GM23338 (cell line): Measurements from ENCODE around the gene NDE1.

ENCODE experiments used
- CREB1 ChIP-seq: fragments of 250-450 bp; sonication (Bioruptor Pico); IDR thresholded peaks from 2 replicates; pipeline ENCODE4 v1.5.0; 2020; ENCODE audit warnings: low read depth, mild to moderate bottlenecking, moderate library complexity
- EZH2 ChIP-seq: fragments of 200-600 bp; sonication (generic); IDR thresholded peaks from one replicate; pipeline ENCODE4 v1.8.0; 2017; ENCODE audit warnings: antibody characterized with exemption, mild to moderate bottlenecking, low read depth; ENCODE audit not compliant: unreplicated experiment
- EZH2phosphoT487 ChIP-seq: fragments of 200-600 bp; sonication (generic); IDR thresholded peaks from one replicate; pipeline ENCODE4 v1.8.1; 2018; ENCODE audit warnings: antibody characterized with exemption; ENCODE audit not compliant: unreplicated experiment
- JUNB ChIP-seq: IDR thresholded peaks from one replicate; pipeline ENCODE4 v1.6.1; 2016; ENCODE audit warnings: antibody characterized with exemption; ENCODE audit not compliant: unreplicated experiment
- NANOG ChIP-seq: IDR thresholded peaks from 2 replicates; pipeline ENCODE4 v1.6.1; 2016; ENCODE audit warnings: antibody characterized with exemption, borderline replicate concordance
- POLR2AphosphoS5 ChIP-seq: IDR thresholded peaks from 2 replicates; pipeline ENCODE4 v1.6.1; 2016; ENCODE audit warnings: antibody characterized with exemption, low read depth
- REST ChIP-seq: IDR thresholded peaks from one replicate; pipeline ENCODE4 v1.6.1; 2018; ENCODE audit warnings: antibody characterized with exemption; ENCODE audit not compliant: unreplicated experiment
- ZNF114 ChIP-seq: fragments of 250-450 bp; sonication (Bioruptor Pico); IDR thresholded peaks from 2 replicates; pipeline ENCODE4 v1.5.0; 2020; ENCODE audit warnings: mild to moderate bottlenecking, moderate library complexity
- ZNF331 ChIP-seq: fragments of 250-450 bp; sonication (Bioruptor Pico); IDR thresholded peaks from 2 replicates; pipeline ENCODE4 v1.5.0; 2020; ENCODE audit warnings: low read depth, mild to moderate bottlenecking, moderate library complexity
- ZNF462 ChIP-seq: fragments of 250-450 bp; sonication (Bioruptor Pico); IDR thresholded peaks from 2 replicates; pipeline ENCODE4 v1.5.0; 2020; ENCODE audit warnings: mild to moderate bottlenecking, moderate library complexity
- TF ChIP-seq, protein P1 (sequence below), 2 experiments: fragments of 200-600 bp in 1 of 2; sonication (generic) in 1 of 2; conservative IDR thresholded peaks; 2 replicates each; pipeline versions ENCODE4 v1.5.1 to v1.6.1; 2016 to 2017; ENCODE audit warnings: antibody characterized with exemption in 2 of 2, low read depth in 2 of 2, mild to moderate bottlenecking in 2 of 2, moderate library complexity in 1 of 2
- TF ChIP-seq, protein P2 (sequence below): IDR thresholded peaks from 2 replicates; pipeline ENCODE4 v1.6.1; 2016; ENCODE audit warnings: antibody characterized with exemption

- TF ChIP-seq, protein P1, sequence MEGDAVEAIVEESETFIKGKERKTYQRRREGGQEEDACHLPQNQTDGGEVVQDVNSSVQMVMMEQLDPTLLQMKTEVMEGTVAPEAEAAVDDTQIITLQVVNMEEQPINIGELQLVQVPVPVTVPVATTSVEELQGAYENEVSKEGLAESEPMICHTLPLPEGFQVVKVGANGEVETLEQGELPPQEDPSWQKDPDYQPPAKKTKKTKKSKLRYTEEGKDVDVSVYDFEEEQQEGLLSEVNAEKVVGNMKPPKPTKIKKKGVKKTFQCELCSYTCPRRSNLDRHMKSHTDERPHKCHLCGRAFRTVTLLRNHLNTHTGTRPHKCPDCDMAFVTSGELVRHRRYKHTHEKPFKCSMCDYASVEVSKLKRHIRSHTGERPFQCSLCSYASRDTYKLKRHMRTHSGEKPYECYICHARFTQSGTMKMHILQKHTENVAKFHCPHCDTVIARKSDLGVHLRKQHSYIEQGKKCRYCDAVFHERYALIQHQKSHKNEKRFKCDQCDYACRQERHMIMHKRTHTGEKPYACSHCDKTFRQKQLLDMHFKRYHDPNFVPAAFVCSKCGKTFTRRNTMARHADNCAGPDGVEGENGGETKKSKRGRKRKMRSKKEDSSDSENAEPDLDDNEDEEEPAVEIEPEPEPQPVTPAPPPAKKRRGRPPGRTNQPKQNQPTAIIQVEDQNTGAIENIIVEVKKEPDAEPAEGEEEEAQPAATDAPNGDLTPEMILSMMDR (conservative IDR thresholded peaks at IDR 0.05; ENCODE audit: low read depth in 2 of 2), result no peak
- TF ChIP-seq EZH2phosphoT487, result no peak
- no peak for TF ChIP-seq POLR2AphosphoS5
- no peak for TF ChIP-seq REST
- TF ChIP-seq CREB1 (CRISPR knock-in tag), result no peak
- TF ChIP-seq, protein P2, sequence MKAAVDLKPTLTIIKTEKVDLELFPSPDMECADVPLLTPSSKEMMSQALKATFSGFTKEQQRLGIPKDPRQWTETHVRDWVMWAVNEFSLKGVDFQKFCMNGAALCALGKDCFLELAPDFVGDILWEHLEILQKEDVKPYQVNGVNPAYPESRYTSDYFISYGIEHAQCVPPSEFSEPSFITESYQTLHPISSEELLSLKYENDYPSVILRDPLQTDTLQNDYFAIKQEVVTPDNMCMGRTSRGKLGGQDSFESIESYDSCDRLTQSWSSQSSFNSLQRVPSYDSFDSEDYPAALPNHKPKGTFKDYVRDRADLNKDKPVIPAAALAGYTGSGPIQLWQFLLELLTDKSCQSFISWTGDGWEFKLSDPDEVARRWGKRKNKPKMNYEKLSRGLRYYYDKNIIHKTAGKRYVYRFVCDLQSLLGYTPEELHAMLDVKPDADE, result no peak
- no peak for TF ChIP-seq EZH2
- no peak for TF ChIP-seq ZNF114 (CRISPR knock-in tag)
- TF ChIP-seq JUNB, result no peak
- TF ChIP-seq ZNF462 (CRISPR knock-in tag), result no peak
- no peak for TF ChIP-seq ZNF331 (CRISPR knock-in tag)
- TF ChIP-seq NANOG, result no peak
Observed at GRCh38 chr16:15721018-15721417, 71.0 kb downstream of the NDE1 start.
